ENCODE measurements around the gene PGAP2. TPM values are rescaled to one million over a fixed set of nuclear protein-coding genes. Genes with fewer than 3 reads are reported as not detected.

The PGAP2 gene
- polyA plus RNA-seq, 1 experiment: 20.8 TPM

GRCh38 chr11:3824714-3825472, 16.5 kb downstream of the PGAP2 start:
- Histone ChIP-seq H3K27me3 (ENCODE audit: control insufficient read depth, insufficient read depth, low read length) (no peaks in the 10 kb centered on the region), H3K4me3 (ENCODE audit: low read depth, low read length) (no peak overlapping the region), H3K9me3 (ENCODE audit: control insufficient read depth, insufficient read depth, low read length) (no peaks in the 10 kb centered on the region), H3K27ac (ENCODE audit: low read depth, low read length) (peak overlapping the region; percentile 11)
- DNase-seq (ENCODE audit: low read depth, low spot score): no peak
- TF ChIP-seq CTCF (IDR thresholded peaks at IDR 0.05; ENCODE audit: low read depth, low read length): peak; percentile 53
- ChIA-PET CTCF (interaction anchor here (0.7 to 3.1 kb wide), 5 partner anchors 10 to 248 kb away, joined by 3 to 15 read pairs (median 3); partner anchors contain the start of gene RHOG), POLR2A (interaction anchor here (0.7 kb wide), 1 partner anchor 15 kb away, joined by 4 read pairs; no protein-coding TSS in a partner anchor)

- ChIA-PET CTCF (interaction anchor here (0.7 to 3.1 kb wide), 5 partner anchors 10 to 247 kb away, joined by 3 to 15 read pairs (median 3); partner anchors contain the start of gene RHOG), POLR2A (interaction anchor here (0.6 to 0.7 kb wide), 2 partner anchors 16 to 41 kb away, joined by 3 to 4 read pairs; no protein-coding TSS in a partner anchor)
- H3K27ac ChIP-seq (ENCODE audit: low read depth, low read length): no peak overlapping the region
- DNase-seq (ENCODE audit: low read depth, low spot score): no peak
- no peak for TF ChIP-seq CTCF (IDR thresholded peaks at IDR 0.05; ENCODE audit: low read depth, low read length)
- H3K4me3 ChIP-seq (ENCODE audit: low read depth, low read length): no peak overlapping the region
- H3K27me3 ChIP-seq (ENCODE audit: control insufficient read depth, insufficient read depth, low read length): no peaks in the 10 kb centered on the region
- H3K9me3 ChIP-seq (ENCODE audit: control insufficient read depth, insufficient read depth, low read length): no peaks in the 10 kb centered on the region
These were observed 17.3 kb downstream of the PGAP2 start for GRCh38 chr11:3825473-3826154.

GRCh38 chr11:3826721-3827120, 18.4 kb downstream of the PGAP2 start:
- no peak for DNase-seq (ENCODE audit: low read depth, low spot score)
- CTCF ChIA-PET: interaction anchor here (1.3 to 3.1 kb wide), 3 partner anchors 15 to 246 kb away, joined by 3 to 15 read pairs (median 13); no protein-coding TSS in a partner anchor
- POLR2A ChIA-PET: interaction anchor here (1.1 kb wide), 1 partner anchor 14 kb away, joined by 4 read pairs; the partner anchor contains the start of gene RHOG
- H3K27ac ChIP-seq (ENCODE audit: low read depth, low read length): no peak overlapping the region
- no peak for TF ChIP-seq CTCF (IDR thresholded peaks at IDR 0.05; ENCODE audit: low read depth, low read length)
- H3K27me3 ChIP-seq (ENCODE audit: control insufficient read depth, insufficient read depth, low read length): no peaks in the 10 kb centered on the region
- no peaks in the 10 kb centered on the region for H3K9me3 ChIP-seq (ENCODE audit: control insufficient read depth, insufficient read depth, low read length)
- H3K4me3 ChIP-seq (ENCODE audit: low read depth, low read length): no peak overlapping the region

- no peak for TF ChIP-seq CTCF (IDR thresholded peaks at IDR 0.05; ENCODE audit: low read depth, low read length)
- CTCF ChIA-PET: interaction anchor here (0.6 to 3.1 kb wide), 4 partner anchors 14 to 245 kb away, joined by 3 to 15 read pairs (median 8); no protein-coding TSS in a partner anchor
- Histone ChIP-seq H3K27ac (ENCODE audit: low read depth, low read length) (no peak overlapping the region), H3K4me3 (ENCODE audit: low read depth, low read length) (no peak overlapping the region), H3K9me3 (ENCODE audit: control insufficient read depth, insufficient read depth, low read length) (no peaks in the 10 kb centered on the region), H3K27me3 (ENCODE audit: control insufficient read depth, insufficient read depth, low read length) (no peaks in the 10 kb centered on the region)
- POLR2A ChIA-PET: interaction anchor here (1.1 kb wide), 1 partner anchor 13 kb away, joined by 4 read pairs; the partner anchor contains the start of gene RHOG
- DNase-seq (ENCODE audit: low read depth, low spot score): no peak
These were observed 19.2 kb downstream of the PGAP2 start for GRCh38 chr11:3827434-3828186.
